OCI-M2 (cell line): ENCODE results near the gene STX1B.

Experiments used
- DNase-seq: peaks from one replicate; lab custom pipeline; 2025; ENCODE audit not compliant: unreplicated experiment; lab: John Stamatoyannopoulos, UW

Gene STX1B

DNA sequence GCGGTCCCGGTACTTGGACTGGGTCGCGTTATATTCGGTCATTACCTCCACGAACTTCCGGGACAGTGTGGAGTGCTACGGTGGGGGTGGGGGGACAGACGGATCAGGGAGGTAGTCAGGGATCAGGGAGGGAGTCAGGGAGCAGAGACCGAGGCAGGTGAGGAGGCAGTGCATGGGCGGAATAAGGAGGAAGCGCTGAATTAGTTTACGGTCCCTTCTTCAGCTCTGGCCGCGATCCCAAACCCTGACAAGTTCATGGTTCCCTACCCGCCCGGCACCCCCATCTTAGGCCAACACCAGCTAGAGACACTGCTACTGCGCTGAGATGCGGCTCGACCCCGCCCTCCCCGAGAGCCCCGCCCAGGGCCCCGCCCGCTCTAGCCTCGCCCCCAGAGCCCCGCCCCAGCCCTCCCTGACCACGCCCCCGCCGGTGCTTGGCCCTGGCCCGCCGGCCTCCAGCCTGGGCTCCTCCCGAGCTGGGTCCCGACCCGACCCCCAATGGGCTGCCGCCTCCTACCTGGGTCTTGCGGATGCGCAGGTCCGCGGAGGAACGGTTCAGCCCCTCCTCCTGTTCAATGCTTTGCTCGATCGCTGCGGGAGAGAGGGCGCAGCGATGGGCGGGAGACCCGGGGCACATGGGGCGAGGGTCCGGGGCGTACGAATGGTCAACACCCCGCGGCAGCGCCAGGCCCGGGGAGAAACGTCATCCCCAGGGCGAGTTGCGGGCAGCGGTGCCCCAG is 13.3 kb downstream of the STX1B start:
- no peak for DNase-seq

- DNase-seq: no peak
Observed at GRCh38 chr16:30996324-30996984, 14.0 kb downstream of the STX1B start.

DNA sequence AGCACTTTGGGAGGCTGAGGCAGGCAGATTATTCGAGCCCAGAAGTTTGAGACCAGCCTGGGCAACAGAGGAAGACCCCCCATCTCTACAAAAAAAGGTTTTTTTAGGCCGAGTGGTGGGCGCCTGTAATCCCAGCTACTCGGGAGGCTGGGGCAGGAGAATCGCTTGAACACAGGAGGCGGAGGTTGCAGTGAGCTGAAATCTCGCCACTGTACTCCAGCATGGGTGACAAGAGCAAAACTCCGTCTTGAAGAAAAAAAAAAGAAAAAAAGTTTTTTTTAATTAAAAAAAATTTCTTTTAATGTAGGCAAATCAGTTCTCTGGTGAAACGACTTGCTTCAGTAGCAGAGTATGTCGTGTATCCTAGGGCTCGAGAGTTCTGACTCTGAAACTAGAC is 14.5 kb downstream of the STX1B start:
- no peak for DNase-seq

- no peak for DNase-seq
Observed at GRCh38 chr16:30992931-30993816, 17.3 kb downstream of the STX1B start.

DNA sequence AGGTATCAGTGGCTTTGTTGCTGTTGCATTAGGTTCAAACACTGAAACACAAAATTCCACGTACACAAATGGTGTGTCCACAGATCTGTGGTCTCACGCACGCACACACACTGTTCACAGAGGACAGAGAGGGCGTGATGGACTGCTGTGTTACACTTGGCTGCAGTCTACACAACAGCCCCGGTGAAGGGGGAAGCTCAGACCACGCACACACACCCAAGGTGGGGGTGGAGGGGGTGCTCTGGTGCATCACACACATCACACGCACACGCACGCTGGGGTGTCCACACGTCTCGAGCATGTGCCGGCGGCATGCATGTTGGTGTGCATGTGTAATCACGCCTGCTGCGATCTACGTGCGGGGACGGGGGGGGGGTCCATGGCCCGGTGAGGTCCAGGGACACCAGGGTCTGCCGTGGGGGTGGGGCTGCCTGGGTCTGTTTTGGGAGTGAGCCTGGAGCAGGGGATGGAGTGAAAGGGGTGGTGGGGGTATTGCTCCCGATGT is 18.1 kb downstream of the STX1B start:
- DNase-seq: no peak

DNA sequence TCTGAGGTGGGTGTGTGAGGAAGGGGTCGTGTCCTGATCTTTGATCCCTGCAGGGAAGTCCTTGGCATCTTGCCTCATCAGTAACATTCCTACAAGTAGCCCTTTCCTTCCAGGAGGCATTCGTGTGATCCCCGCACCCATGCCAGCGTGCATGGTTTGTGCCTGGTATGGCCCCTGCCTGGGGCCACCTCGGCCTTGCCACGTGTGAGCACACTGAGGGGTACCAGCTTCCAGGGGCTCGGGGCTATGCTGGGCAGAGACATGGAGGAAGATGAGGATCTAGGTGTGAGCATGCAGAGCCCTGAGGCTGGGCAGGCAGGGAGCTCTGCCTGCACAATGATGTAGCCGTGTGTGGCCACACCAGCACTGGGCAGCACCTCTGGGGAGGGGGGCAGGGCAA is 19.4 kb downstream of the STX1B start:
- no peak for DNase-seq

GRCh38 chr16:30990105-30990504 is 20.3 kb downstream of the STX1B start:
- no peak for DNase-seq

DNA sequence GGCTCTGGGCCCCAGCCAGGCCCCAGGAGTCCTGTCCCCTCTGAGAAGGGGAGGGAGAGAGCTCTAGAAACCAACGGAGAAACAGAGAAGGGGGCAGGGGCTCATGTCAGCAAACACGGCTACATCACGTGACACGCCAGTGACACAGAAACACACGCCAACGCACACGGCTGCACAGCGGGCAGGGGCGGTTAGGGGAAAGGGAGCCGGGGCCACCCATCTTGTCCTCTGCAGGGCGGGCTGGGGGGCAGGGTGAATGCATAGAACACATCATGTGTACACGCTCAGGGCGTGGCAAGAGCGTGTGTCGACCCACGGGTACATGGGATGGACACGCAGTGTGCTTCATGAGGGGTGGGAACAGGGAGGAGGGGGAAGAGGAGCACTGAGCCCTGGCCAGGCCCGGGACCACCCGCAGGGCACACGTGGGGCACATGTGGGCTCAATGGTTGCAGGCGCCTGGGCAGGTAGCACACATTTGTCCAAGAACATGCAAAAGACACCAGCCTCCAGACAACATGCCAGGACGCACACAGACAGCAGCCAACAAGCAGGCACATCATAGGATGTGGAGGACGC is 20.9 kb downstream of the STX1B start:
- DNase-seq: no peak

DNA sequence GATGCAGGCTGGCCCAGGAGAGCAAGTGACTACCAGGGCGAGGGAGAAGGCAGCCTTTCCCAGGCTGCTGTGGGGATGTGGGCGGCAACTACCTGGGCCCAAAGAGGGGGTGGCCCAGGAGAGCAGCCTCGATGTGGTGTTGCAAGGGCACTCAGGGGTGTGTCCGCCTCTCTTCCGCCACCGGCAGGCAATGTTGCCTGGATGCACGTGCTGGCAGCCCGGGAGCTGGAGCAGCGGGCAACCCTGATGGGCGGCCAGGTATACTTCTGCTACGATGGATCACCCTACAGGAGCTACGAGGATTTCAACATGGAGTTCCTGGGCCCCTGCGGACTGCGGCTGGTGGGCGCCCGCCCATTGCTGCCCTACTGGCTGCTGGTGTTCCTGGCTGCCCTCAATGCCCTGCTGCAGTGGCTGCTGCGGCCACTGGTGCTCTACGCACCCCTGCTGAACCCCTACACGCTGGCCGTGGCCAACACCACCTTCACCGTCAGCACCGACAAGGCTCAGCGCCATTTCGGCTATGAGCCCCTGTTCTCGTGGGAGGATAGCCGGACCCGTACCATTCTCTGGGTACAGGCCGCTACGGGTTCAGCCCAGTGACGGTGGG is 22.8 kb downstream of the STX1B start:
- no peak for DNase-seq

- DNase-seq: no peak
Observed at GRCh38 chr16:30986129-30986991, 24.1 kb downstream of the STX1B start.

- no peak for DNase-seq
Observed at GRCh38 chr16:30985401-30986128, 24.9 kb downstream of the STX1B start.

DNA sequence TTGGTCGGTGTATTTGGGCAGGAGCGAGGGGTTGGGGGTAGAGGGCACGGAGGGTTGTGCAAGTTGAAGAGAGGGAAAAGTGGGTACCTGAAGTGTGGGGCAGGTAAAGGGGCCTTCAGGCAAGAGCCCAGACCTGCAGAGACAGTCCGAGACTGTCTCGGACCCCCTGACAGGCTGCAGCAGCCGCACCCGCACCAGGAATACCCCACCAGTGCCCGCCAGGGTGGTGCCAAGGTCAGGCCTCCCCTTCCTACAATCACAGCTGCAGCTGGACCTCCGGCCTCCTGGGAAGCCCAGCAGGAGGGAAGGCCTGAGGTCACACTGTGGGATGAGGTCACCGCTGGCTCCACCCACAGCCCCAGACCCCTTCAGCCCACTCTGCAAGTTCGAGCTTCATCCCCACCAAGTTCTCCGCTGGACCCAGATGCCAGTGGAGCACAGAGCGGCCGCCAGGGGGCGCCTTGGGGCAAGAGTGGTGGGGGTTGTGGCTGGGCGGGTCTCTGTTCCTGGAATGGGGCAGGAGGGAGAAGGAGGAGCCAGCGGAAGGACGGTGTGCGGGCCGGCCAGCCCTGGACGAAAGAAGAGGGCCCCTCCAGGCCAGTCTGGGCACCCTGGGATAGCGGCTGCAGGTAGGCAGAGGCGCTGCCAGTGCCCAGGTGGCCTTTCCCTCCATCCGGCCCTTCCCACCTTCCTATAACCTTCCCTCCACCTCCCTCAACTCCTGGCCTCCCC is 25.6 kb downstream of the STX1B start, which contains the start of gene HSD3B7:
Gene HSD3B7, plus strand, starts transcription at position 539 of the 732 bp plus-strand sequence. CDS start 452 bp downstream, outside the sequence.
- no peak for DNase-seq

DNA sequence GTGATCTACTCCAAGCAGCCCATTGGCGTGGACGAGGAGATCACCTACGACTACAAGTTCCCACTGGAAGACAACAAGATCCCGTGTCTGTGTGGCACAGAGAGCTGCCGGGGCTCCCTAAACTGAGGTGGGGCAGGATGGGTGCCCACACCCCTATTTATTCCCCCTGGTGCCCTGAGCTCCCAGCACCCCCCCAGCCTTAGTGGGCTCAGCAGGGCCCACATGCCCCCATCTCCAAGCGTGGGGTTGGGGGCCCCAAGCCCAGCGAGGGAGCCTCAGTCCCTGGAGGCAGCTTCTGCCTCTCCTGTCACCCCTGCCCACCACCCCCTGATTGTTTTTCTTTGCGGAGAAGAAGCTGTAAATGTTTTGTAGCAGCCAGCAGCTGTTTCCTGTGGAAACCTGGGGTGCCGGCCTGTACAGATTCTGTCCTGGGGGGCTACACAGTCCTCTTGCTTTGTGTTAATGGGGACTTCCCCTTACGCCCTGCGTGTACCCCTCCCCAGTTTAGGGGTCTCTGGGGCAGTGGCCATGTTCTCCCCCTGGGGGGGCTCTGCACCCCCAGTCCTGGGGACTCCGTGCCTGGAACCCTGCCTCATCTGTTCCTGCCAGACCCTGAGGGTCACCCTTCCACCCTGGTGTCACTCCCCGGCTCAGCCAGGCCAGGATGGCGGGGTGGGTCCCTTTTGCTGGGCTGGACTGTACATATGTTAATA is 26.4 kb downstream of the STX1B start:
- no peak for DNase-seq

DNA sequence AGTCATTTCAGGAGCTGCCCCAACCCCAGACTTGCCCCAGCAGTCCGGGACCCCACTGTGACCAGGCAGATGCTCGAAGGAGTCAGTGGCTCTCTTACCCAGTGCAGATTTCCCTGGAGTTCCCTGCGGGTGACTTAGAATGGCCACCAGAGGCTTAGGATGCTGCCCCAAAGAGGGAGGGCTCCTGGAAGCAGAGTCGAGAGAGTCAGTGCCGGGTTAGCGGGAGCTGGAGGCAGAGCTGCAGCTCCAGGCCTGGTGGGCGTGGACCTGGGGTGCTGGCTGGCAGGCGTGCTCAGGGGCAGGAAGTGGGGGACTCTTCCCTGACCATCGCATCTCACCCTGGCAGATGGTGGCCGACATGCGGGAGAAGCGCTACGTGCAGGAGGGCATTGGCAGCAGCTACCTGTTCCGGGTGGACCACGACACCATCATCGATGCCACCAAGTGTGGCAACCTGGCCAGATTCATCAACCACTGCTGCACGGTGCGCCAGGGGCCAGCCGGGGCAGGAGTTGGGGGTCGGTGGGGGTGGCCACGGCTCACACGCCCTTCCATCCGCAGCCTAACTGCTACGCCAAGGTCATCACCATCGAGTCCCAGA is 27.0 kb downstream of the STX1B start:
- DNase-seq: no peak

DNA sequence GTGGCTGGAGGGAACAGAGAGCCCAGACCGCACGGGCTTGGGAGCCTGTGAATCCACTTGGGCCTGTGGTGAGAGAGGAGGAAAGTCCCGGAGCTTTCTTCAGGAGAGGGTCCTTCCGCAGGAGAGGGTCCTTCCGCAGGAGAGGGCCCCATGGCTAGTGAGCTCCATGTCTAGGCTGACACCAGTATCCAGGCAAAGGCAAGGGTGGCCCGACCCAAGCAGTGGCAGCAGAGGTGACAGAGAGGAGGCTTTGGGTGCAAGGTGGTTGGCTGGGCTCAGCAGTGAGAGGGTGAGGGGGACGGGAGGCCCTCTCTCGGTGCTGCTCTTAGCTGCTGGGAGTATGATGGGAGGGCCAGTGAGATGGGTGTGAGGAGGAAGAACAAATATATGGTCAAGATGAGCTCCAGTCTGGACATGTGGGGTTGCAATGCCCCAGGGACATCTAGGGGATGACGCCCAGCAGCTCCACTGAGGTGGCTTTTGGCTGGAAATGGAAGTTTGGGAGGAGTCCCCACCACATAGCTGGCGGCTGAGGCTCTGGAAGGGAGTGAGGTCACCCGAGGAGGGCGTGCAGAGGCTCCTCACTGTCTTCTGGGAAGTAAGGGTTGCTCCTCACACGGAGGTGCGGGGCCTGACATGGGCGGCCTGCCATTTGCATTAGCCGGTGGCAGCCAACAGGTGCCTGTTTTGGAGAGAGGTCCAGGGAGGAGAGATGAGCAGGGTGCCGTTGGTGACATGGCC is 27.7 kb downstream of the STX1B start:
- no peak for DNase-seq

DNA sequence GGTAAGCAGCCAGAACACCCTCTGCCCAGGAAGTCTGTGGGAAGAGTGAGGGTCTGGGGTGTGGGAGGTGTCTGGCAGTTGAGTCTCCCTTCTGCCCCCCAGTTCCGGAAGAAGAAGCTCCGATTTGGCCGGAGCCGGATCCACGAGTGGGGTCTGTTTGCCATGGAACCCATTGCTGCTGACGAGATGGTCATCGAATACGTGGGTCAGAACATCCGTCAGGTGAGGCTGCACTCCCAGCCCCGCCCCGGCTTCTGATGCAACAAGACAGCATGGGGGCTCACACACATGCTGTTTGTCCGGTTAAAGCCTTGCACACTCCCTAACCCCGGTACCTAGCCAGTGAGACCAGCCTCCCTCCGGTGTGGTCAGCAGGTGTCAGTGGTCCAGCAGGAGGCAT is 29.5 kb downstream of the STX1B start:
- no peak for DNase-seq

DNA sequence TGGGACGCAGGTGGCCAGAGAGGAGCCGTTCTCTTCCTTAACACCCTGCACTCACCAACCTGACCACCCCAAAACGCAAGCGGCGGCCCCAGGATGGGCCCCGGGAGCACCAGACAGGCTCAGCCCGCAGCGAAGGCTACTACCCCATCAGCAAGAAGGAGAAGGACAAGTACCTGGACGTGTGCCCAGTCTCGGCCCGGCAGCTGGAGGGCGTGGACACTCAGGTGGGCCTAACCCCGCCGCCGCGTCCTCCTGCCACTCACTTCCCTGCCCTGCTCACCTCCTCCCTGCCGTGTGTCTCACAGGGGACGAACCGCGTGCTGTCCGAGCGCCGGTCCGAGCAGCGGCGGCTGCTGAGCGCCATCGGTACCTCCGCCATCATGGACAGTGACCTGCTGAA is 30.0 kb downstream of the STX1B start:
- DNase-seq: no peak
